HG02973 (cell line): Measurements from ENCODE around the gene PDIA4.
"Not testable (repeated sequence)": the region's sequence is repeated elsewhere in the genome, so short reads cannot be mapped to it uniquely, and the experiment has no call there.

Source experiments
- ATAC-seq: cut with Tn5 transposase; IDR thresholded peaks from one replicate; pipeline ENCODE4 v1.9.1; 2021; ENCODE audit warnings: moderate library complexity; ENCODE audit not compliant: unreplicated experiment

Gene PDIA4

DNA sequence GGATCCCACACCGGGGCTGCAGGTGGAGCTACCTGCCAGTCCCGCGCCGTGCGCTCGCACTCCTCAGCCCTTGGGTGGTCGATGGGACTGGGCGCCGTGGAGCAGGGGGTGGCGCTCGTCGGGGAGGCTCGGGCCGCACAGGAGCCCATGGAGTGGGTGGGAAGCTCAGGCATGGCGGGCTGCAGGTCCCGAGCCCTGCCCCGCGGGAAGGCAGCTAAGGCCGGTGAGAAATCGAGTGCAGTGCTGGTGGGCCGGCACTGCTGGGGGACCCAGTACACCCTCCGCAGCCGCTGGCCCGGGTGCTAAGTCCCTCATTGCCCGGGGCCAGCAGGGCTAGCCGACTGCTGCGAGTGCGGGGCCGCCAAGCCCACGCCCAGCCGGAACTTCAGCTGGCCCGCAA is 10.3 kb upstream of the PDIA4 start:
- ATAC-seq = not testable (repeated sequence)

DNA sequence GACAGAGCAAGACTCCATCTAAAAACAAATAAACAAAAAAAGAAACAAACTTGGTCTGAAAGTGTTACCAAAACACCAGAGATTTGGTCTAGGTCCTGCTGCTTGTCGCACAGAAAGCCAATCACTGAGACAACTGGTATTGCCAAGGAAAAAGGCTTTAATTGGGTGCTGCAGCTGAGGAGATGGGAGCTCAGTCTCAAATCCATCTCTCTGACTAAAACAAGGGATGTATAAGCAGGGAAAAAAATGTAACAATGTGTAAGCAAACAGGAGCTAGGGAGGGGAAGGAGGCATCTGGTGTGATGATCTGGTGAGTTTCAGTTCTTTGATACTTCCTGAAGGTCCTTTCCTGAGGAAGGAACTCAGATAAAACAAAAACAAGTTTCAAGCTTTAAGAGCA is 8.4 kb upstream of the PDIA4 start:
- ATAC-seq = no peak

DNA sequence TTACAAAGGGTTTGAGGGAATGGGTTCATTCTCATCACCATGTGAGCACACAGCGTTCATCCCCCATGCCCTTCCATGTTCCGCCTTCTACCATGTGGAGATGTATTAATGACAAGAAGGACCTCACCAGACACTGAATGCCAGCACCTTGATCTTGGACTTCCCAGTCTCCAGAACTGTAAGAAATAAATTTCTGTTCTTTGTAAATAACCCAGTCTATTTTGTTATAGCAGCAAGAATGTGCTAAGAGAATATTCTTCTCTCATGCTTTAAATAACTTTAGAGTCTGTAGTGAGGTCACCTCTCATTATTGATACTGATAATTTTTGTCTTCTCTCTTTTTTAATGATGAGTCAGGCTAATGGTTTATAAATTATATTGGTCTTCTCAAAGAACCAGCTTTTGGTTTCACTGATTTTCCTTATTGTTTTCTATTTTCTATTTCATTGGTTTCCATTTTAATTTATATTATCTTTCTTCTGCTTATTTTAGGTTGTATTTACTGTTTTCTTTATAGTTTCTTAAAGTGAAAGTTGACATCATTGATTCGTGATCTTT is 3.1 kb upstream of the PDIA4 start:
- no peak for ATAC-seq

DNA sequence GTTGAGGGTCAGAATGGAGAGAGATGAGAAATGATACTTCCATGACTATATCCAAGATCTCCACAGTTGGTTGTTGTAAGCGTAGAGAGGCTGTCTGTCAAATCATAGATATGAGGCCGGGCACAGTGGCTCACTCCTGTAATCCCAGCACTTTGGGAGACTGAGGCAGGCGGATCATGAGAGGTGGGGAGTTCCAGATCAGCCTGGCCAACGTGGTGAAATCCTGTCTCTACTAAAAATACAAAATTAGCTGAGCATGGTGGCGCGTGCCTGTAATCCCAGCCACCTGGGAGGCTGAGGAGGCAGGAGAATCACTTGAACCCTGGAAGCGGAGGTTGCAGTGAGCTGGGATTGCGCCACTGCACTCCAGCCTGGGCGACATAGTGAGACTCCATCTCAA is 2.1 kb upstream of the PDIA4 start:
- not testable (repeated sequence) for ATAC-seq

DNA sequence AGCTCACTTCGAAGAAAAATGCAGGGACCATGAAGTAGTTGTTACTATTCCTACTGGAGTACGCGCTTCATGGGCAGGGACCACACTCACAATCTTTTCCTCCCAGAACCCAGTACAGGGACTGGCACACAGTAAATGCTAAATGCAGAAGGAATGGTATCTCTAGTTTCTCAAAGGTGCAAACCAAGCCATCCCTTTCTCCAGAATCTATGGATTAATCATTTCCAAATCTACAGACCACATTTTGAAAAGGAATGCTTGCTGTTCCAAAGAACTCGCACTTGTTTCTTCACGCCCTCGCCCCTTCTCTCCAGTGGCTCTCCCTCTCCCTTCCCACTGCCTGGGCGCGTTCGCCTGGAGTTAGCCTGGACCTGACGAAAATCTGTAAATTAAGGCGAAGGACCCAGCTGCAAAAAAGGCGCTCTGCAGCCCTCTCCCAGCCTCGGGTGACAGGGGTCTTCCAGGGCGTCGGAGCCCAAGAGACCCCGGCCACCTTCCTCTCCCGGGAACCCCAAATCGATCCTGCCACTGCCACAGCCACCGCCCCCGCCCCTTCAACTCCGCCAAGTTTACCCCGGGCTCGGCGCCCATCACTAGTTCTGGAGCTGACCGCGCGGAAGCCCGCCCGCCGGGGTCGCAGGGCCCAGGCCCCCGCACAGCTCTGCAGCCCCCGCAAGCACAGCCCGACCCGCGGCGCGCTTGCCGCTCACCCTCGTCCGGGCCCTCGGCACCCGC is 527 bp downstream of the PDIA4 start:
- ATAC-seq = no peak

DNA sequence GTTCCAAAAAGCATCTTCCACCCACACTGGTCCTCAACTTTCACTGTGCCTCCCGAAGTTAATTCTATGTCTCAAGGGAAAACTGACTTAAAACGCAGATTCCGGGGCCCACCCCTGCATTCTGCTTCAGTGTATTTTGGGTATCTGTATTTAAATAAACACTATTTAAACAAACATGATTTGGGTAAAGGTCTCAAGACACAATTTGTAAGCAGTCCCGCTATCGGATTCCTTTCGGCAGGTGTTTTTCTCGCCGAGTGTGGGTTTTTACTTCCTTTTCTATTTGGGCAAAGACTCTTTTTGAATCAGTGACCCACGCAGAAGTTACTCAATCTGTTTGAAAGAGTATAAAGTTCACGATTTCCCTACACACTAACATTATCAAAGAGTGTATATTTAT is 1.2 kb downstream of the PDIA4 start:
- ATAC-seq = no peak

DNA sequence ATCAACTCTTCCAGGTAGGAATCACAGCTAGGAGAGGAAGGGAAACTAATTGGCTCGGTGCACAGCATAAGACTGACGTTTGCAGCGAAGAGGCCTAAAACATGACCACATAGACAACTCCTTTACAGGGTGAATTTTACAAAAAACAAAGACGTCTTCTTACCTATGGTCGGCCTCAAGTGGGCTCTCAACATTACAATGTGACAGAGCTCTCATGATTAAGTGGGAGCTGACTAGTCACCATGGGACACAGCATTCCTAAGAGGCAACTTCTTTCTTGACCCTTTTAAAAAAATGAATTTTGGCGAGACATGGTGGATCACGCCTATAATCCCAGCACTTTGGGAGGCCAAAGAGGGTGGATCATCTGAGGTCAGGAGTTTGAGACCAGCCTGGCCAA is 4.6 kb downstream of the PDIA4 start:
- ATAC-seq = no peak

DNA sequence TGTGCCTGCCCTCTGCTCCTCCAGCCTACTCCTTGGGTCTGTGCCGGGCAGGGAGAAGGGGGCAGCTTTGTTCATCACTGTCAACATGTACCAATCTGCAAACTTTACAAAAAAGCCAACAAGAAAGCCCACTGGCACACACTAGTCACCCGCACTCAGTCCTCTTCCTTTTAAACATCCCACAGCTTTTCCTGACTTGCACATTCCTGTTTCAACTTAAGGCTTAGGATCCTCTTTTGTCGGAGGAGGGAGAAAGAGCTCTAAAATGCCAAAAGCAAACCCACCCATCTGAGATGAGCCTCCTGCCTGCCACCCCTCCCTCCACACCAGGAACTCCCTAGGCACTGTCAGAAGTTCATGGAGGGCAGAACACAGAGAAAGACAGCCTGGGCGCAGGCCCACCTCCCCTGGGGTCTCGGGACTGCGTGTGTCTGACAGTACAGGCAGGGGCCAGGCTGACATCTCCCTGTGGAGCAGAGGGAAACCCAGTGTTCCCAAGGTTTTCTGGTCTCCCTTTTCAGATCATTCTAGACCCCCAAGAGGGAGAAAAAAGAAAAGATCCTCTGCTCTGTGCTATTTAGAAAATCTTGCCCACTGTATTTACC is 5.4 kb downstream of the PDIA4 start:
- no peak for ATAC-seq

DNA sequence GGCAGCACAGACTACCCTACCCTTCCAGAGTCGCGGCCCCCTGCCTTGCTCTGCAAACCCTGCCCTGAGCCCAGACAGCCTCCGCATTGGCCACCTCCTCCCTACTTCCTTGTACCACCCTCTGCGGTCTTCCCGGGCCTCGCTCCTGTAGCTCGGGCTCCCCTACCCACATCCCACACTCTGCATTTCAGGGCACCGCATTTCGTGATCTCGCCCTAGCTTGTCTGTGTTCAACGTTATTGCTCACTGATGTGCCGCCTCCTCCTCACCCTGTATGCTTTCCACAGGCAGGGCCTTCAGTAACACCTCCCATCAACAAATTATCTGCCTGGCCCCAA is 6.6 kb downstream of the PDIA4 start:
- ATAC-seq = no peak

DNA sequence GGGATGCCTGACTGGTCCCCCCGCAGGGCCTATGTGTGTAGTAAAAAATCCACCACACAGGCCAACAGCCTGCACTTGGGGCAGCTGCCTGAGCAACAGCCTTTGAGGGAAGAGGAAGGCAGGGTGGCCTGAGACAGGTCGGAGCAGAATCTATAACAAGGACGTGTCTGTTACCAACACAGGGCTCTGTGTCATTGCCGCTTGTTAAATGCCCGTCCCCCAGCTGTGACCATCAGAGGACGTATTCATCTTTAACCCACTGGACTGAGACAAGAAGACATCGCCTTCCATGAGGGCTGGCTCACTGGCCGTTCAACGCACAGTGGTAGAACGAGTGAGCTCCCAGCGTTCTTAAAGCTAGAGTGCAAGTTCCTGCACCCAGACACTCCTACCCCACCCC is 7.8 kb downstream of the PDIA4 start:
- ATAC-seq = no peak

DNA sequence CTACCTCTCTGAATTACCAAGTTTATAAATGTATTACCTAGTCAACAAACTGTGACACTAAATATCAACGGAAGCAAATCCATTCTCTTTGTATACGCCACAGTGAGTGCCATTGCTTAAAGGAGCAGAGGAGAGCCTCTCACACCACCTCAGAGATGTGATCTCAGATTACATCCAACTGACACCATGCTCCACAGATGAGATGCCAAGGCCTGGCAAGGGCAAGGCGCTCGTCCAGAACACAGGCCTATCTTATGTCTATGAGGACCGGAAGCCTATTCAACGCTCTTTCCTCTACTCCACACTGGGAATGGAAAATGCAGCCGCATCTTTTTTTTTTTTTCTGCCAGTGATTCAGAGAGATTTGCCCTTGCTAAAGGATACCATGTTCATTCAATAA is 11.4 kb downstream of the PDIA4 start:
- no peak for ATAC-seq

DNA sequence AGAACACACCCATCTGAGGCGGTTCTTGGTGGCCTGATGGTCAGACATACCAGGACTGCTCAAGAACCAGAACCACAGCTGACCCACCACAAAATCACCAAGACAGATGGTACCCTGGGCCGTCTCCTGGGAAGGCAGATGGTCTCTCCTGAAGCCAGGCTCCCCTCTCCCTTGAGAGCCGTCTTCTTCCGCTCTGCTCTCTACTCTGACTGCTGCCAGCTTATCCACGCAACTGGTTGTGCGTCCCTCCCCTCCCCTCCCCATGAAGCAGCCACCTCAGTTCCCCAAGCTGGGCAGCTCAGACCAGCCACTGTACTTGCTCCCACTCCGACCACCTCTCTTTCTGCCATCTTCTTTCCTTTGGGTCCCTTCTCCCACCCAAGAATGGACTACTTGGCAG is 14.0 kb downstream of the PDIA4 start:
- no peak for ATAC-seq

DNA sequence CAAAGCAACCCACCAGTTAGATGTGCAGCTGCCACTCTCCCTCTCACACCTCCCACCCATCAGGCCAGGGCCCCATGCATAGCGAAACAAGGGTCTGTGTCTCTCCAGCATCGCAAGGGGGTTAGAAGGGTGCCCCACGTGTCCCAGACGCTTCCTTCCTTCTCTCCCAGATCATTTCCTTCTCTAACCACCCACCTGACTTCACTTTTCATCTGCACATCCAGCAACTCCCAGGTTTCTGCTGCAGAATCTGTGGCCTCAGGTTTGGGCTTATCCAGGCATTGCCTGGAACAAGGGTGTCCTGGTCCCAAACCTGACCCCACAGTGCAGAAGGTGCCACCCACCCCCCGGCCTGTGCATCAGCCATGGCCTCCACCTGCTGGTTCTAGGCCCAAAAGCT is 14.4 kb downstream of the PDIA4 start:
- no peak for ATAC-seq

DNA sequence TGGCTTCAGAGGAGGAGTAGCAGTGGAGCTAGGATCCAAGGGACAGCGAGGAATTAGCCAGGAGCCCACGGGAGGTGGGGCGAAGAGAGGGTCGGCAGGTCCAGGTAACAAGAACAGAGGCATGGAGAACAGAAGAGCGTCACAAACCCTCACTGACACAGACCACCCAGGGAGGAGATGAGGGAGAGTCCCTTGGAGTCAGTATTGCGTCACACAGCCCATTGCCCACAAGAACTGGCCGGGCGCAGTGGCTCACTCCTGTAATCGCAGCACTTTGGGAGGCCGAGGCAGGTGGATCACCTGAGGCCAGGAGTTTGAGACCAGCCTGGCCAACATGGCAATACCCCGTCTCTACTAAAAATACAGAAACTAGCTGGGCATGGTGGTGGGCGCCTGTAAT is 15.6 kb downstream of the PDIA4 start:
- ATAC-seq = not testable (repeated sequence)

DNA sequence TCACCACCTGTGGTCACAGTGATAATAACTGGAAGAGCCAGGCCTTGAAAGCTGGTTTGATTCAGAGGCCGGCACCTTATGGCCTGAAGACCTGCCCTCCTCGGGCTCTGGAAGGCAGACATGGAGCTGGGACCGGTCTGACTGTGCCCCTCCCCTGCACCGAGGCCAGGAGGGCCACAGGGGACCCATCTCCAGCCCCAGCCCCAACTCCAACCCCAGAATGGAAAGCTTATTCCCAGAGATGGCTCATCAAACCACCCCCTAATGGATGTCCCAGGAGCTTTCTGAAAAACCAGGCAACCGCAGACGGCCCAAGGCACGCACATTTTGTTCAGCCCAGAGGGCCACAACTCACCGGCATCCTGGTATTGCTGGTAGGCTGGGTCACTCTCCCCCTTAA is 16.8 kb downstream of the PDIA4 start:
- no peak for ATAC-seq

DNA sequence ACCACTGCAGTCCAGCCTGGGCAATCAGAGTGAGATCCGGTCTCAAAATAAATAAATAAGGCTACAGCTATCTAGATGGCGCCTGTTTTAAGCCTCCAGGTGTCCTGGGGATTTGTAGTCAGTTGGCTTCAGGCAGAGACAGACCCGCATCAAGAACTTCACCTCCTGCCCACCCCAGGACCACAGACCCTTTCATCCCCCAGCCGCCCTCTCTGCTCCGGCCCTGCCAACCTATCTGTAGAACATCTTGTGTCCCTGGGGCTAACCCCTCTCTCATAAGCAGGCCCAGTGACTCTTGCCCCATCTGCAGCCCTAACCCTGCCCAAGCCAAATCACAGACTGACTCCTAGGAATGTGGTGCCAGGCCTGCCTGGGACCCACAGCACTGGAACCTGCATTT is 17.9 kb downstream of the PDIA4 start:
- ATAC-seq = no peak

DNA sequence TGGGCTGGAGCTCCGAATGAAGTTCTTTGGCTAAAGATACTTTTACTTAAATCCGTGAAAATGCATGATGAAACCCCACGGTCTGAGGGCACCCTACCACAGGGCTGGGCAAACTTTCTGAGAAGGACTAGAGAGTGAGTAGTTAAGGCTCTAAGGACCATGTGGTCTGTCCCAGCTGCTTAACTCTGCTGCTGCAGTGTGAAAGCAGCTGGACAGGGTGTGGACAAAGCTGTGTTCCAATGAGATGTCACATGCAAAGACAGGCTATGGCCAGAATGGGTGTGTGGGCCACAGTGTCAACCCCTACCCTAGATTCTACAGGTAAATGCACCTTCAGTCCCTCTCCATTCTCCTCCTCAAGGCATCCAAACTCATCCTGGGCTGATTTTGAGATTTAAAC is 18.8 kb downstream of the PDIA4 start:
- ATAC-seq = no peak

DNA sequence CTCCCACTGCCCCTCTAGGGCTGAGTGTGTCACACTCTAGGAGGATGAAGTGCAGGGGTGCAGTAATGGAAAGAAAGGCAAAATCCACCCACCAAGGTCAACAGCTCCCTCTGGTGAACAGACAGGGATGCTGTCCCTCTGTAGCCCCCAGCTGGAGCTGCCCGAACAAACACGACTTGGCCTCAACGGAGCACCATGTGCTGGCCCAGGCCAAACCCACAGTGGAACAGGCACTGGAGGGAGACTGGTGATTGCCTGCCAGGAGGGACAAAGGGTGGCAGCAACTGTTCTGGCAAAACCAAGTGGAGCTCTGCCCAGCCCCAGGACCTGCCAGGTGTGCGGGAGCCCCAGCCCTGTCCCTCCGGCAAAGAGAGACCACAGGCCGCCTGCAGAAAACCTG is 20.7 kb downstream of the PDIA4 start:
- no peak for ATAC-seq

DNA sequence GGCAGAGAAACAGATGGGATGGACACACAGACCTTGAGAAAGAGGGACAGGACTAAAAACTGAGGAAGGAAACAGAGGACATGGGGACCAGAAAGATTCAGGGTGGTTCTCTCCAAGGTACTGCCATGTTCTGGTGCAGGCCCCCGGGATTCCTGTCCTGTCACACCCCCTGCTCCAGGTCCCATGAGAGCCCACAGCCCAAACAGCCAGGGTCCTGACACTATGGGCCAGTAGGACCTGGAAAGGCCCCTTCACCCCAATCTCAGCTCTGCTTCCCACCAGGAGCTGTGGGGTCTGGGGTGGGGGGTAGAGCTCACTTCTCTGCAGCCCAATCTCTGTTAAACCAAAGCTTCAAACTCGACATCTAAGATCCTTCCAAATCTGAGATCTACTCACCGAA is 21.2 kb downstream of the PDIA4 start:
- ATAC-seq = no peak

DNA sequence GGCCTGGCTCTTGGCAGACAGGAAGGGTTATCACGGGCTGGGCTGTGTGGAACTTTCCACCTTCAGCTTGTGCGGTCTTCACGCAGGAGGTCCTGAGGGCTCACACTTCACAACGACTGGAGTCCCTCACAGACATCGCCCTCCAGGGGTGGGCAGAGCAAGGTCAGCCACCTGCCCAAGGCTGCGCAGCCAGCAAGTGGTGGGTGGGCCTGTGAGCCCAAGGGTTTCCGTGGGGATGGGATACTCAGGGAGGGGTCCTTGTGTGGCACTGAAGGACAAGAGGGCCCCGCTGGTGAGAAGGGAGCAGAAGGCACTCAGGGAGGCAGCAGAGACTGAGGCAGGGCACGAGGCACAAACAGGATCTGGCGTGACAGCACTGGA is 22.0 kb downstream of the PDIA4 start:
- ATAC-seq = no peak

DNA sequence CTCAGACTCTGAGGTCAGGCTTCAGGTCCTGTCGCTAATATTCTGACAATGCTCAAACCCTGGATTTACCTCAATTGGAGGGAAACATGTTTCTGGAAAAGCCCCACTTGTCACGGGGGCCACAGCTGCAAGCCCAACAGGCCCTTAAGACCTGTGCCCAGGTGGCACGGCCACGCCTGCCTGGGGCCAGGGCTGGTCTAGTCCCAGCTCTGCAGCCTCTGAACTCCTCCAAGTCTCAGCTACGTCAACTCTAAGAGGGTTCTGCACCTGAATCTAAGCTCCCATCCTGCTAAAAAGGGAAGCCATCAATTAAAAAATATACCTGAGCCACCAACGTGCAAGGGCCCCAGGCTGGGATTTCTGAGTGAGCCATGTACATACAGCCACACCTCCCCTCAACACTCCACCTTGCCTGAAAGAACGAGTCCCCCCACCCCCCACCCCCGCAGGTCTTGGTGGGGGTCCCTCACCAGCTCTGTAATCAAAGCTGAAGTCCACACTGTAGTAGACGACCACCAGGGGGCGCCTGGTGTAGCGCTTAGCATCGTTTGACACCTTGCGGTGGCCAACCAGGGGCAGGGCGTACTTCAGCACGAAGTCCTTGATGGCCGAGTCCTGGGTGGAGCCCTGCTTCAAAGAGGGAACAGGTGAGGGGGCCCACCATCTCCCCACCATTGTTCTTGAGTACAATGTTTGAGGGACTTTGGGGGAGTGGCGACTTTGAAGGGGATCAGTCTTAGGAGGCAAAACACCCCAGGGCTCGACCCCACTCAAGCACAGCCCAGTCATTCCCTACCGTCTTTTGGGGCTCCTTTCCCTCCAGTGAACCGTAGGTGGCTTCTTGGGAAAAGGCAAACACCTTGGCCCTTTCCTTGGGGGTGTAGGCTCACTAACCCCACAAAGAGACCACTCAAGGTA is 22.6 kb downstream of the PDIA4 start:
- peak; percentile 80 for ATAC-seq
